CD14-positive monocyte (primary cell): Measurements from ENCODE around the gene SMIM3. TPM values are rescaled to one million over a fixed set of nuclear protein-coding genes. Genes with fewer than 3 reads are reported as not detected.

Source experiments
- DNase-seq, 3 donors: peaks; one replicate each; pipeline ENCODE4 v3.0.0-alpha.2; 2011 to 2022
- H2AFZ ChIP-seq: 2 replicates; pipeline ENCODE4 v1.6.0; 2012; ENCODE audit warnings: mild to moderate bottlenecking, low read depth, low read length, inconsistent platforms; ENCODE audit not compliant: insufficient read depth, poor library complexity, severe bottlenecking
- H3K27ac ChIP-seq, 2 donors: 1 replicate in 1 of 2; 2 replicates in 1 of 2; pipeline ENCODE4 v1.5.1; 2012 to 2013; ENCODE audit warnings: low read length in 2 of 2, control low read depth in 1 of 2, inconsistent platforms in 1 of 2, low read depth in 1 of 2, mild to moderate bottlenecking in 1 of 2
- H3K27me3 ChIP-seq, 2 donors: one replicate each; pipeline versions ENCODE4 v1.6.0 to v1.6.1; 2011 to 2013; ENCODE audit warnings: low read length in 2 of 2; ENCODE audit not compliant: control insufficient read depth in 2 of 2, insufficient read depth in 2 of 2
- H3K36me3 ChIP-seq, 2 donors: replicated peaks in 1 of 2; 1 replicate in 1 of 2; 2 replicates in 1 of 2; pipeline versions ENCODE4 v1.5.1 to v1.6.1; 2012 to 2013; ENCODE audit warnings: low read length in 2 of 2, control low read depth in 1 of 2, inconsistent platforms in 1 of 2, mild to moderate bottlenecking in 1 of 2; ENCODE audit not compliant: insufficient read depth in 2 of 2, control insufficient read depth in 1 of 2
- H3K4me1 ChIP-seq, 2 donors: 1 replicate in 1 of 2; 2 replicates in 1 of 2; pipeline versions ENCODE4 v1.5.1 to v1.6.1; 2012 to 2013; ENCODE audit warnings: low read length in 2 of 2, control low read depth in 1 of 2, inconsistent platforms in 1 of 2, mild to moderate bottlenecking in 1 of 2, moderate library complexity in 1 of 2; ENCODE audit not compliant: insufficient read depth in 2 of 2, control insufficient read depth in 1 of 2
- H3K4me2 ChIP-seq: replicated peaks from 2 replicates; pipeline ENCODE3; 2012; ENCODE audit warnings: low read length, moderate library complexity, mild to moderate bottlenecking; ENCODE audit not compliant: poor library complexity, severe bottlenecking; ENCODE audit errors: extremely low read depth
- H3K4me3 ChIP-seq, 3 experiments: fragments of 200-600 bp in 1 of 3; sonication (generic) in 1 of 3; replicated peaks in 1 of 3; 1 replicate in 2 of 3; 2 replicates in 1 of 3; pipeline ENCODE4 v1.5.1; 2011 to 2013; ENCODE audit warnings: low read length in 3 of 3, mild to moderate bottlenecking in 3 of 3, control low read depth in 2 of 3, low read depth in 2 of 3, inconsistent platforms in 1 of 3, moderate library complexity in 1 of 3
- H3K79me2 ChIP-seq: 2 replicates; pipeline ENCODE4 v1.6.0; 2012; ENCODE audit warnings: mild to moderate bottlenecking, control low read depth, inconsistent platforms, low read length, moderate library complexity; ENCODE audit not compliant: insufficient read depth
- H3K9ac ChIP-seq: 2 replicates; pipeline ENCODE4 v1.6.0; 2017; ENCODE audit warnings: low read length, mild to moderate bottlenecking; ENCODE audit not compliant: insufficient read depth, poor library complexity, severe bottlenecking
- H3K9me3 ChIP-seq, 2 donors: replicated peaks in 1 of 2; 1 replicate in 1 of 2; 2 replicates in 1 of 2; pipeline versions ENCODE4 v1.5.1 to v1.6.1; 2012 to 2013; ENCODE audit warnings: low read length in 2 of 2, control low read depth in 1 of 2; ENCODE audit not compliant: control insufficient read depth in 1 of 2, insufficient read depth in 1 of 2
- H4K20me1 ChIP-seq: 2 replicates; pipeline ENCODE4 v1.6.0; 2012; ENCODE audit warnings: mild to moderate bottlenecking, low read length, control low read depth, moderate library complexity; ENCODE audit not compliant: insufficient read depth
- H3K27ac Mint-ChIP-seq, 7 donors: one replicate each; pipeline ENCODE4 v1.8.0; 2020; ENCODE audit warnings: mild to moderate bottlenecking in 7 of 7, mixed read lengths in 7 of 7, moderate library complexity in 6 of 7, inconsistent platforms in 2 of 7
- H3K27me3 Mint-ChIP-seq, 3 donors: one replicate each; pipeline ENCODE4 v1.8.0; 2021 to 2022; ENCODE audit warnings: low read depth in 3 of 3, mild to moderate bottlenecking in 3 of 3, mixed read lengths in 3 of 3, moderate library complexity in 3 of 3, inconsistent platforms in 1 of 3
- H3K36me3 Mint-ChIP-seq, 2 donors: one replicate each; pipeline ENCODE4 v1.8.0; 2020; ENCODE audit warnings: mixed read lengths in 2 of 2, inconsistent platforms in 1 of 2, mild to moderate bottlenecking in 1 of 2
- H3K4me1 Mint-ChIP-seq: one replicate; pipeline ENCODE4 v1.8.0; 2020; ENCODE audit warnings: mild to moderate bottlenecking, mixed read lengths
- H3K4me3 Mint-ChIP-seq, 2 donors: one replicate each; pipeline ENCODE4 v1.8.0; 2020; ENCODE audit warnings: mild to moderate bottlenecking in 2 of 2, mixed read lengths in 2 of 2, moderate library complexity in 1 of 2
- H3K9me3 Mint-ChIP-seq, 7 donors: one replicate each; pipeline ENCODE4 v1.8.0; 2020 to 2022; ENCODE audit warnings: mixed read lengths in 7 of 7, mild to moderate bottlenecking in 6 of 7, moderate library complexity in 6 of 7, inconsistent platforms in 2 of 7
- CTCF ChIP-seq: fragments of 200-600 bp; IDR thresholded peaks from one replicate; pipeline ENCODE4 v1.8.0; 2022; ENCODE audit warnings: antibody characterized with exemption, mild to moderate bottlenecking
- WGBS: methylation state at CpG from one replicate; pipeline ENCODE4 v1.1.5; 2013; ENCODE audit warnings: missing lambda C conversion rate; ENCODE audit not compliant: insufficient coverage; 5-methylcytosine and 5-hydroxymethylcytosine counted together
- intact Hi-C, 2 donors: fragments of 100-400 bp; cut with micrococcal nuclease; formaldehyde crosslinking; loops; one replicate each; pipeline versions ENCODE4 v1.15.0 to v1.15.1; 2023
- polyA plus RNA-seq, 3 donors: library from polyadenylated mRNA; depleted of rRNA in 1 of 3; unstranded in 2 of 3; stranded (reverse) in 1 of 3; fragments of 300-500 nt in 2 of 3; fragments of >200 nt in 1 of 3; fragmentation: Illumina TruSeq in 2 of 3; gene quantifications; 1 replicate in 2 of 3; 2 replicates in 1 of 3; pipeline ENCODE4 v1.2.3, GENCODE V29; 2012 to 2021

SMIM3 gene
- polyA plus RNA-seq, 3 donors, result 41.7 to 52.2 (median 45.4) TPM

- Histone ChIP-seq H3K79me2 (no peaks in the 10 kb centered on the region), H3K27ac (no peak overlapping the region), H4K20me1 (no peaks in the 10 kb centered on the region), H3K36me3 (peaks cover 0 to 1% of the 10 kb centered on the region in 2 donors), H3K4me1 (no peaks in the 10 kb centered on the region), H3K9ac (no peak overlapping the region), H3K9me3 (no peaks in the 10 kb centered on the region), H3K4me2 (no peak overlapping the region), H3K4me3 (no peak overlapping the region), H3K27me3 (no peaks in the 10 kb centered on the region), H2AFZ (no peak overlapping the region)
- Mint-ChIP-seq H3K9me3 (peaks cover 0 to 11% (median 7%) of the 10 kb centered on the region in 7 donors), H3K36me3 (no peaks in the 10 kb centered on the region), H3K4me1 (no peaks in the 10 kb centered on the region), H3K4me3 (no peak overlapping the region), H3K27ac (no peak overlapping the region), H3K27me3 (peaks cover 0 to 2% (median 0%) of the 10 kb centered on the region in 3 donors)
- no peak for DNase-seq
- intact Hi-C loops, result no loop called here
- TF ChIP-seq CTCF, result no peak
- WGBS, result 100% methylated on average over 1 of the region's 3 CpGs
Measured at GRCh38 chr5:150809363-150809762, 30.8 kb downstream of the SMIM3 start.

GRCh38 chr5:150815010-150815409 is 36.5 kb downstream of the SMIM3 start:
- Histone ChIP-seq H3K27me3 (no peaks in the 10 kb centered on the region), H4K20me1 (no peaks in the 10 kb centered on the region), H3K4me1 (no peaks in the 10 kb centered on the region), H2AFZ (no peak overlapping the region), H3K79me2 (no peaks in the 10 kb centered on the region), H3K9ac (no peak overlapping the region), H3K4me2 (no peak overlapping the region), H3K9me3 (peaks cover 0 to 10% of the 10 kb centered on the region in 2 donors), H3K27ac (no peak overlapping the region), H3K4me3 (no peak overlapping the region), H3K36me3 (no peaks in the 10 kb centered on the region)
- Mint-ChIP-seq H3K27ac (no peak overlapping the region), H3K4me1 (no peaks in the 10 kb centered on the region), H3K9me3 (peaks cover 19 to 37% (median 28%) of the 10 kb centered on the region in 7 donors), H3K27me3 (peaks cover 0 to 3% (median 0%) of the 10 kb centered on the region in 3 donors), H3K36me3 (no peaks in the 10 kb centered on the region), H3K4me3 (no peak overlapping the region)
- TF ChIP-seq CTCF, result no peak
- intact Hi-C loops, result no loop called here
- no peak for DNase-seq
